ENCODE results near the gene HTR1B.

DNA sequence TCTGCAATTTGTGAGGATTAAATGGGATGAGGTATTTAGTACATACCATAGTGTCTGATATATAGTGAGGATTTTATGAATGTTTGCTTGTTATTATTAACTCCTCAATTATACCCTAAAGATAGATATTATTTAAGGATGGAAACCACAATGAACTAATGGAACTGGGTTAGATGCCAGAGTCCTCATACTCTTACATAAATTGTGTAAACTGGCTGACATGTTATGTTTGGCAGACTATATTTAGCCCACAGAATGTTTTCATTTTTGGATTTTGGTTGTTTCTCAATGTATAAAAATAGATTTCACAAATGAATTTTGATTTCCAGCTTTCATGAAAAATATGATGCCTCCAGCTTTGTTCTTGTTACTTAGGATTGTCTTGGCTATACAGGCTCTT is 37.6 kb downstream of the HTR1B start:
- TF ChIP-seq EZH2 (IDR thresholded peaks at IDR 0.05; ENCODE audit: insufficient read depth, poor library complexity, severe bottlenecking) (no peak), EZH2phosphoT487 (IDR thresholded peaks at IDR 0.05; ENCODE audit: insufficient read depth, low read depth) (no peak)

Measured in GM23248 (cell line).